Endothelial cell (in vitro differentiated cells): ENCODE measurements around the gene TADA2A. TPM values are rescaled to one million over a fixed set of nuclear protein-coding genes. Genes with fewer than 3 reads are reported as not detected.

ENCODE experiments used
- DNase-seq: peaks from one replicate; pipeline ENCODE4 v3.0.0; 2021; ENCODE audit warnings: low spot score
- H3K27ac Mint-ChIP-seq: one replicate; pipeline ENCODE4 v1.8.0; 2021; ENCODE audit warnings: mixed read lengths, inconsistent platforms; ENCODE audit not compliant: unreplicated experiment
- H3K27me3 Mint-ChIP-seq: one replicate; pipeline ENCODE4 v1.8.0; 2021; ENCODE audit warnings: mild to moderate bottlenecking, moderate library complexity, mixed read lengths, inconsistent platforms; ENCODE audit not compliant: unreplicated experiment
- H3K36me3 Mint-ChIP-seq: one replicate; pipeline ENCODE4 v1.8.0; 2021; ENCODE audit warnings: mild to moderate bottlenecking, low read depth, mixed read lengths, inconsistent platforms; ENCODE audit not compliant: unreplicated experiment
- H3K4me1 Mint-ChIP-seq: one replicate; pipeline ENCODE4 v1.8.0; 2021; ENCODE audit warnings: mild to moderate bottlenecking, mixed read lengths, inconsistent platforms; ENCODE audit not compliant: unreplicated experiment
- H3K4me3 Mint-ChIP-seq: one replicate; pipeline ENCODE4 v1.8.0; 2021; ENCODE audit warnings: mild to moderate bottlenecking, mixed read lengths, inconsistent platforms; ENCODE audit not compliant: unreplicated experiment
- H3K9me3 Mint-ChIP-seq: one replicate; pipeline ENCODE4 v1.8.0; 2021; ENCODE audit warnings: mixed read lengths, inconsistent platforms; ENCODE audit not compliant: unreplicated experiment
- CTCF ChIP-seq: fragments of 200-600 bp; sonication (generic); IDR thresholded peaks from one replicate; pipeline ENCODE4 v1.5.0; 2021; ENCODE audit warnings: antibody characterized with exemption; ENCODE audit not compliant: unreplicated experiment
- long read RNA-seq: library from polyadenylated mRNA; unstranded; transcript quantifications from one replicate; pipeline ENCODE4 v2.0.0, GENCODE V29; 2020; ENCODE audit not compliant: unreplicated experiment
- total RNA-seq: library from RNA; stranded (reverse); fragmentation: NEBNext Ultra II Directional; extraction: Animal tissue kit (Norgen Biotek cat#: 25700); gene quantifications from one replicate; pipeline ENCODE4 v1.2.1, GENCODE V29; 2021; ENCODE audit not compliant: unreplicated experiment

The TADA2A gene
- total RNA-seq = 24.7 TPM
- long read RNA-seq, partial matches to known transcripts = 0 of 2 reads
- long read RNA-seq, other reads (novel, unspliced or antisense) = 2 of 2 reads

GRCh38 chr17:37406635-37407461, at the start of gene TADA2A, which contains the start of gene ACACA:
Gene TADA2A (plus strand): TSS chr17:37406886. CDS start chr17:37411366, 4,480 bp downstream.
Gene ACACA (minus strand): TSS chr17:37406836. CDS start chr17:37406299, 537 bp downstream.
- no peaks in the 10 kb centered on the region for H3K9me3 Mint-ChIP-seq
- H3K4me3 Mint-ChIP-seq = peak within 1 kb of the TSS; percentile 96
- peak within 1 kb of the TSS; percentile 94 for H3K27ac Mint-ChIP-seq
- peak; percentile 79 for DNase-seq
- TF ChIP-seq CTCF = no peak
- peaks cover 7% of the 10 kb centered on the region for H3K4me1 Mint-ChIP-seq
- peaks cover 6% of the 10 kb centered on the region for H3K36me3 Mint-ChIP-seq
- no peaks in the 10 kb centered on the region for H3K27me3 Mint-ChIP-seq

- DNase-seq = peak; percentile 65
- Mint-ChIP-seq H3K36me3 (no peaks in the 10 kb centered on the region), H3K4me3 (peak overlapping the region; percentile 98), H3K4me1 (peaks cover 23% of the 10 kb centered on the region), H3K27me3 (peaks cover 5% of the 10 kb centered on the region), H3K27ac (peak overlapping the region; percentile 95), H3K9me3 (no peaks in the 10 kb centered on the region)
- TF ChIP-seq CTCF = no peak
Measured at GRCh38 chr17:37358098-37358829, 48.4 kb upstream of the TADA2A start.

- peak; percentile 55 for TF ChIP-seq CTCF
- H3K4me1 Mint-ChIP-seq = peaks cover 23% of the 10 kb centered on the region
- no peak overlapping the region for H3K27ac Mint-ChIP-seq
- H3K4me3 Mint-ChIP-seq = peak overlapping the region; percentile 98
- no peaks in the 10 kb centered on the region for H3K36me3 Mint-ChIP-seq
- peak; percentile 99 for DNase-seq
- peaks cover 5% of the 10 kb centered on the region for H3K27me3 Mint-ChIP-seq
- no peaks in the 10 kb centered on the region for H3K9me3 Mint-ChIP-seq
Measured at GRCh38 chr17:37358830-37359681, 47.6 kb upstream of the TADA2A start.

GRCh38 chr17:37359682-37360188, 47.0 kb upstream of the TADA2A start:
- peak overlapping the region; percentile 82 for H3K27ac Mint-ChIP-seq
- H3K36me3 Mint-ChIP-seq = no peaks in the 10 kb centered on the region
- no peak for DNase-seq
- TF ChIP-seq CTCF = no peak
- H3K4me1 Mint-ChIP-seq = peaks cover 23% of the 10 kb centered on the region
- H3K4me3 Mint-ChIP-seq = peak overlapping the region; percentile 82
- H3K9me3 Mint-ChIP-seq = no peaks in the 10 kb centered on the region
- peaks cover 5% of the 10 kb centered on the region for H3K27me3 Mint-ChIP-seq
